NCI-H774 (cell line): ENCODE data around the gene IL6.

Experiments
- DNase-seq: peaks from one replicate; lab custom pipeline; 2025; lab: John Stamatoyannopoulos, UW

The IL6 gene

GRCh38 chr7:22781230-22781711 lies 54.3 kb downstream of the IL6 start:
- DNase-seq: no peak
